PC-9 (cell line): ENCODE measurements around the gene CIITA. TPM values are rescaled to one million over a fixed set of nuclear protein-coding genes. Genes with fewer than 3 reads are reported as not detected.

Source experiments
- BruUV-seq: library from RNA; stranded (reverse); fragments of 400-500 nt; replicated peaks from 2 replicates; lab custom pipeline; 2021; lab: Mats Ljungman, UMichigan
- CTCF ChIA-PET: fragments of 300-600 bp; sonication (Branson Sonifier 250); formaldehyde crosslinking; loops from one replicate; lab custom pipeline; 2022; ENCODE audit warnings: antibody characterized with exemption; lab: Charles Lee
- POLR2A ChIA-PET: fragments of 300-600 bp; sonication (Branson Sonifier 250); formaldehyde crosslinking; loops from one replicate; lab custom pipeline; 2022; ENCODE audit warnings: antibody characterized with exemption; ENCODE audit not compliant: unreplicated experiment; lab: Charles Lee
- DNase-seq, 2 experiments: peaks; one replicate each; pipeline versions ENCODE4 v3.0.0 to v3.0.0-alpha.2; 2015 to 2022; ENCODE audit warnings: mixed read lengths in 1 of 2
- H2AFZ ChIP-seq: fragments of 200-600 bp; sonication (generic); 2 replicates; pipeline ENCODE4 v1.8.1; 2017; ENCODE audit warnings: antibody characterized with exemption
- H3F3A ChIP-seq: fragments of 200-600 bp; sonication (generic); 2 replicates; pipeline ENCODE4 v1.8.1; 2017; ENCODE audit warnings: antibody characterized with exemption, mild to moderate bottlenecking, low read depth; ENCODE audit not compliant: insufficient read depth
- H3K27ac ChIP-seq: fragments of 200-600 bp; sonication (generic); 2 replicates; pipeline ENCODE4 v1.6.1; 2016; ENCODE audit warnings: mixed run types
- H3K27me3 ChIP-seq: fragments of 200-600 bp; sonication (generic); 2 replicates; pipeline ENCODE4 v1.6.1; 2016; ENCODE audit warnings: low read depth, mixed run types; ENCODE audit not compliant: insufficient read depth
- H3K36me3 ChIP-seq: fragments of 200-600 bp; sonication (generic); 2 replicates; pipeline ENCODE4 v1.6.1; 2016; ENCODE audit warnings: low read depth, mixed run types
- H3K4me1 ChIP-seq: fragments of 200-600 bp; sonication (generic); replicated peaks from 2 replicates; pipeline ENCODE4 v1.6.1; 2016; ENCODE audit warnings: mixed run types; ENCODE audit not compliant: insufficient read depth
- H3K4me2 ChIP-seq: fragments of 200-600 bp; sonication (generic); 2 replicates; pipeline ENCODE4 v1.6.1; 2017; ENCODE audit warnings: mixed run types
- H3K4me3 ChIP-seq: fragments of 200-600 bp; sonication (generic); 2 replicates; pipeline ENCODE4 v1.6.1; 2016; ENCODE audit warnings: mixed run types
- H3K79me2 ChIP-seq: fragments of 200-600 bp; sonication (generic); 2 replicates; pipeline ENCODE4 v1.6.1; 2017; ENCODE audit warnings: low read depth, mixed run types
- H3K9me2 ChIP-seq: fragments of 200-600 bp; sonication (generic); 2 replicates; pipeline ENCODE4 v1.8.1; 2017; ENCODE audit warnings: mild to moderate bottlenecking; ENCODE audit not compliant: insufficient read depth
- H3K9me3 ChIP-seq: fragments of 200-600 bp; sonication (generic); 2 replicates; pipeline ENCODE4 v1.8.1; 2016; ENCODE audit warnings: low read depth; ENCODE audit not compliant: insufficient read depth
- H4K20me1 ChIP-seq: fragments of 200-600 bp; sonication (generic); 2 replicates; pipeline ENCODE4 v1.8.1; 2017; ENCODE audit not compliant: insufficient read depth
- CTCF ChIP-seq: fragments of 200-600 bp; sonication (generic); conservative IDR thresholded peaks from 2 replicates; pipeline ENCODE4 v1.6.1; 2017; ENCODE audit warnings: mixed run types, antibody characterized with exemption, mild to moderate bottlenecking, moderate library complexity
- EZH2 ChIP-seq: fragments of 200-600 bp; sonication (generic); IDR thresholded peaks from 2 replicates; pipeline ENCODE4 v1.8.0; 2017; ENCODE audit warnings: antibody characterized with exemption, low read depth
- intact Hi-C: fragments of 100-400 bp; cut with micrococcal nuclease; formaldehyde crosslinking; loops from one replicate; pipeline ENCODE4 v1.10.0; 2022; ENCODE audit not compliant: unreplicated experiment
- total RNA-seq: library from RNA; stranded (reverse); gene quantifications from 2 replicates; pipeline ENCODE4 v1.2.3, GENCODE V29; 2021

CIITA gene
- total RNA-seq, 1 experiment from 2014 or later = 1.7 TPM

GRCh38 chr16:10937068-10937859 lies 60.3 kb downstream of the CIITA start:
- no peak for DNase-seq
- CTCF ChIA-PET = interaction anchor here (0.8 kb wide), 1 partner anchor 34 kb away, joined by 3 read pairs; no protein-coding TSS in a partner anchor
- no peaks in the 10 kb centered on the region for H3K27me3 ChIP-seq
- no peak overlapping the region for H3K27ac ChIP-seq
- H3K9me2 ChIP-seq = no peaks in the 10 kb centered on the region
- intact Hi-C loops = no loop called here
- POLR2A ChIA-PET = no interaction called here
- peaks cover 42% of the 10 kb centered on the region for H3K79me2 ChIP-seq
- H3F3A ChIP-seq = no peaks in the 10 kb centered on the region
- peaks cover 4% of the 10 kb centered on the region; the same call in 1 of the 2 replicates for H3K36me3 ChIP-seq
- TF ChIP-seq EZH2 = no peak
- H3K4me3 ChIP-seq = no peak overlapping the region
- H4K20me1 ChIP-seq = peaks cover 41% of the 10 kb centered on the region
- no peak overlapping the region for H3K4me2 ChIP-seq
- H3K9me3 ChIP-seq = no peaks in the 10 kb centered on the region
- BruUV-seq = no TSS peak
- peaks cover 19% of the 10 kb centered on the region for H3K4me1 ChIP-seq
- H2AFZ ChIP-seq = no peak overlapping the region

GRCh38 chr16:10938321-10938720 lies 61.3 kb downstream of the CIITA start:
- no peaks in the 10 kb centered on the region for H3K9me3 ChIP-seq
- no TSS peak for BruUV-seq
- peaks cover 4% of the 10 kb centered on the region; the same call in 1 of the 2 replicates for H3K36me3 ChIP-seq
- H3K4me3 ChIP-seq = no peak overlapping the region
- CTCF ChIA-PET = no interaction called here
- no peak for TF ChIP-seq CTCF
- TF ChIP-seq EZH2 = no peak
- H3K27me3 ChIP-seq = no peaks in the 10 kb centered on the region
- no peak for DNase-seq
- H3K79me2 ChIP-seq = peaks cover 42% of the 10 kb centered on the region
- POLR2A ChIA-PET = interaction anchor here (0.7 kb wide), 1 partner anchor 513 kb away, joined by 8 read pairs; no protein-coding TSS in a partner anchor
- H2AFZ ChIP-seq = no peak overlapping the region
- intact Hi-C loops = no loop called here
- no peaks in the 10 kb centered on the region for H3F3A ChIP-seq
- H4K20me1 ChIP-seq = peaks cover 38% of the 10 kb centered on the region
- peaks cover 25% of the 10 kb centered on the region for H3K4me1 ChIP-seq
- no peaks in the 10 kb centered on the region for H3K9me2 ChIP-seq
- no peak overlapping the region for H3K4me2 ChIP-seq
- H3K27ac ChIP-seq = no peak overlapping the region

GRCh38 chr16:10938796-10939648 lies 62.0 kb downstream of the CIITA start:
- intact Hi-C loops = no loop called here

More at GRCh38 chr16:10938796-10939648, 62.0 kb downstream of the CIITA start:
- TF ChIP-seq CTCF (no peak), EZH2 (no peak)
- ChIA-PET POLR2A (interaction anchor here (0.7 kb wide), 1 partner anchor 514 kb away, joined by 8 read pairs; no protein-coding TSS in a partner anchor), CTCF (no interaction called here)
- peak overlapping the region; percentile 94; the same call in 1 of the 2 replicates for H3K4me2 ChIP-seq
- peaks cover 42% of the 10 kb centered on the region for H3K79me2 ChIP-seq
- no peaks in the 10 kb centered on the region for H3K27me3 ChIP-seq
- H3F3A ChIP-seq = no peaks in the 10 kb centered on the region
- no peak overlapping the region for H2AFZ ChIP-seq
- H3K4me3 ChIP-seq = no peak overlapping the region
- no peak overlapping the region for H3K27ac ChIP-seq
- H3K4me1 ChIP-seq = peaks cover 28% of the 10 kb centered on the region
- BruUV-seq = no TSS peak
- DNase-seq = no peak
- no peaks in the 10 kb centered on the region for H3K9me3 ChIP-seq
- H3K9me2 ChIP-seq = no peaks in the 10 kb centered on the region
- H4K20me1 ChIP-seq = peaks cover 31% of the 10 kb centered on the region
- peaks cover 4% of the 10 kb centered on the region; the same call in 1 of the 2 replicates for H3K36me3 ChIP-seq
